ENCODE data around the gene SYT8.

- TF ChIP-seq CTCF (IDR thresholded peaks at IDR 0.05; ENCODE audit: insufficient read depth, low read length) (no peak), POLR2AphosphoS5 (IDR thresholded peaks at IDR 0.05; ENCODE audit: low read depth) (no peak), REST (IDR thresholded peaks at IDR 0.05; ENCODE audit: insufficient replicate concordance, low read depth) (no peak), SPI1 (IDR thresholded peaks at IDR 0.05; ENCODE audit: borderline replicate concordance, low read depth) (no peak)
These were observed 654 bp upstream of the SYT8 start for GRCh38 chr11:1834062-1834610.

Measured in HL-60 (cell line).